IMR-90 (cell line): ENCODE measurements around the gene GRAMD1C. TPM values are rescaled to one million over a fixed set of nuclear protein-coding genes. Genes with fewer than 3 reads are reported as not detected.

Experiments
- ATAC-seq: fragments of 200-7000 bp; cut with Tn5 transposase; 2 replicates; pipeline ENCODE4 v1.9.1; 2020; ENCODE audit warnings: low read depth, mild to moderate bottlenecking, moderate library complexity
- BruUV-seq: library from RNA; stranded (reverse); fragments of 400-500 nt; replicated peaks from 2 replicates; lab custom pipeline; 2021; lab: Mats Ljungman, UMichigan
- CTCF ChIA-PET: fragments of 300-600 bp; formaldehyde crosslinking; extraction: SDS; loops from one replicate; lab custom pipeline; 2021; ENCODE audit warnings: antibody characterized with exemption; lab: Yijun Ruan, JAX
- POLR2A ChIA-PET: fragments of 300-600 bp; sonication (Branson Sonifier 250); formaldehyde crosslinking; loops from one replicate; lab custom pipeline; 2022; ENCODE audit warnings: antibody characterized with exemption; ENCODE audit not compliant: unreplicated experiment; lab: Charles Lee
- DNase-seq: peaks from one replicate; pipeline ENCODE4 v3.0.0; 2013
- H2AFZ ChIP-seq: replicated peaks from 2 replicates; pipeline ENCODE3; 2013; ENCODE audit warnings: low read length, mild to moderate bottlenecking; ENCODE audit not compliant: poor library complexity
- H2AK5ac ChIP-seq: 2 replicates; pipeline ENCODE4 v1.6.1; 2013; ENCODE audit warnings: low read depth, low read length, inconsistent platforms
- H2AK9ac ChIP-seq: replicated peaks from 2 replicates; pipeline ENCODE3; 2013; ENCODE audit warnings: mild to moderate bottlenecking, low read depth, low read length, moderate library complexity; ENCODE audit not compliant: poor library complexity
- H2BK120ac ChIP-seq: 2 replicates; pipeline ENCODE4 v1.6.1; 2013; ENCODE audit warnings: low read depth, low read length, inconsistent platforms
- H2BK15ac ChIP-seq: 3 replicates; pipeline ENCODE4 v1.6.1; 2013; ENCODE audit warnings: low read depth, low read length, inconsistent platforms
- H2BK20ac ChIP-seq: 2 replicates; pipeline ENCODE4 v1.6.1; 2013; ENCODE audit warnings: low read depth, mild to moderate bottlenecking, inconsistent platforms, low read length, moderate library complexity
- H2BK5ac ChIP-seq: 2 replicates; pipeline ENCODE4 v1.6.1; 2013; ENCODE audit warnings: mild to moderate bottlenecking, low read depth, low read length, inconsistent platforms; ENCODE audit not compliant: poor library complexity, severe bottlenecking
- H3K14ac ChIP-seq: replicated peaks from 2 replicates; pipeline ENCODE4 v1.6.1; 2013; ENCODE audit warnings: low read depth, low read length, inconsistent platforms
- H3K18ac ChIP-seq: 2 replicates; pipeline ENCODE4 v1.6.1; 2013; ENCODE audit warnings: low read depth, low read length, control low read depth
- H3K23ac ChIP-seq: 2 replicates; pipeline ENCODE4 v1.6.1; 2013; ENCODE audit warnings: low read depth, low read length, inconsistent platforms
- H3K27ac ChIP-seq: 2 replicates; pipeline ENCODE4 v1.5.1; 2013; ENCODE audit warnings: mild to moderate bottlenecking, control low read depth, low read length; ENCODE audit not compliant: insufficient read depth
- H3K27me3 ChIP-seq: 2 replicates; pipeline ENCODE4 v1.6.1; 2013; ENCODE audit warnings: low read length; ENCODE audit not compliant: control insufficient read depth, insufficient read depth
- H3K36me3 ChIP-seq: 2 replicates; pipeline ENCODE4 v1.6.1; 2013; ENCODE audit warnings: low read length, mixed read lengths; ENCODE audit not compliant: control insufficient read depth, insufficient read depth
- H3K4ac ChIP-seq: 2 replicates; pipeline ENCODE4 v1.6.1; 2013; ENCODE audit warnings: low read depth, low read length, inconsistent platforms
- H3K4me1 ChIP-seq: 2 replicates; pipeline ENCODE4 v1.6.1; 2013; ENCODE audit warnings: low read length, mixed read lengths; ENCODE audit not compliant: control insufficient read depth, insufficient read depth
- H3K4me2 ChIP-seq: 2 replicates; pipeline ENCODE4 v1.6.1; 2013; ENCODE audit warnings: low read depth, mild to moderate bottlenecking, control low read depth, low read length, moderate library complexity
- H3K4me3 ChIP-seq: 2 replicates; pipeline ENCODE4 v1.5.1; 2013; ENCODE audit warnings: low read depth, mild to moderate bottlenecking, control low read depth, low read length, moderate library complexity; ENCODE audit not compliant: insufficient read depth
- H3K56ac ChIP-seq: 2 replicates; pipeline ENCODE4 v1.6.1; 2013; ENCODE audit warnings: low read length, inconsistent platforms; ENCODE audit not compliant: insufficient read depth; ENCODE audit errors: extremely low read depth
- H3K79me1 ChIP-seq, 2 experiments: 2 replicates each; pipeline ENCODE4 v1.6.1; 2013; ENCODE audit warnings: low read length in 2 of 2, inconsistent platforms in 1 of 2, low read depth in 1 of 2
- H3K9ac ChIP-seq: 2 replicates; pipeline ENCODE4 v1.6.1; 2013; ENCODE audit warnings: low read depth, low read length, control low read depth
- H3K9me1 ChIP-seq: 2 replicates; pipeline ENCODE4 v1.6.1; 2013; ENCODE audit warnings: low read length, inconsistent platforms; ENCODE audit not compliant: insufficient read depth
- H3K9me3 ChIP-seq: 2 replicates; pipeline ENCODE4 v1.6.1; 2013; ENCODE audit warnings: low read length; ENCODE audit not compliant: control insufficient read depth, insufficient read depth
- H4K20me1 ChIP-seq: 2 replicates; pipeline ENCODE4 v1.6.1; 2013; ENCODE audit warnings: low read length, inconsistent platforms; ENCODE audit not compliant: insufficient read depth
- H4K5ac ChIP-seq: 2 replicates; pipeline ENCODE4 v1.6.1; 2013; ENCODE audit warnings: mild to moderate bottlenecking, low read depth, low read length, control low read depth
- H4K8ac ChIP-seq, 2 experiments: 2 replicates each; pipeline ENCODE4 v1.6.1; 2013; ENCODE audit warnings: low read depth in 2 of 2, low read length in 2 of 2, control low read depth in 1 of 2, inconsistent platforms in 1 of 2
- H4K91ac ChIP-seq: 2 replicates; pipeline ENCODE4 v1.6.1; 2013; ENCODE audit warnings: low read depth, low read length, inconsistent platforms; ENCODE audit not compliant: insufficient read depth
- BHLHE40 ChIP-seq: fragments of 150-350 bp; IDR thresholded peaks from 2 replicates; pipeline ENCODE4 v1.6.1; 2016; ENCODE audit warnings: mild to moderate bottlenecking, low read depth, low read length
- CEBPB ChIP-seq: IDR thresholded peaks from 2 replicates; pipeline ENCODE4 v1.6.1; 2012; ENCODE audit warnings: low read depth, low read length, improper control_type of control experiment
- ELK1 ChIP-seq: fragments of 150-350 bp; IDR thresholded peaks from 2 replicates; pipeline ENCODE4 v1.6.1; 2016; ENCODE audit warnings: low read depth, mild to moderate bottlenecking, low read length, moderate library complexity, borderline replicate concordance
- MAFK ChIP-seq: IDR thresholded peaks from 2 replicates; pipeline ENCODE4 v1.6.1; 2012; ENCODE audit warnings: low read depth, low read length, improper control_type of control experiment
- MAZ ChIP-seq: IDR thresholded peaks from 2 replicates; pipeline ENCODE4 v1.6.1; 2012; ENCODE audit warnings: low read depth, mild to moderate bottlenecking, low read length, improper control_type of control experiment, moderate library complexity, borderline replicate concordance
- NFE2L2 ChIP-seq: fragments of 150-350 bp; IDR thresholded peaks from 2 replicates; pipeline ENCODE4 v1.6.1; 2016; ENCODE audit warnings: low read depth, mild to moderate bottlenecking, low read length
- POLR2A ChIP-seq: IDR thresholded peaks from 2 replicates; pipeline ENCODE4 v1.6.1; 2012; ENCODE audit warnings: mild to moderate bottlenecking, low read depth, low read length
- RAD21 ChIP-seq: IDR thresholded peaks from 2 replicates; pipeline ENCODE4 v1.6.1; 2012; ENCODE audit warnings: low read length, improper control_type of control experiment
- USF2 ChIP-seq: fragments of 150-350 bp; IDR thresholded peaks from 2 replicates; pipeline ENCODE4 v1.6.1; 2017; ENCODE audit warnings: mild to moderate bottlenecking, antibody characterized with exemption, low read length, low read depth
- WGBS, 2 experiments: methylation state at CpG; one replicate each; pipeline versions ENCODE4 v1.1.5 to v1.1.7; 2013; ENCODE audit warnings: missing lambda C conversion rate in 2 of 2; ENCODE audit not compliant: insufficient read length in 1 of 2; ENCODE audit errors: extremely low coverage in 2 of 2; 5-methylcytosine and 5-hydroxymethylcytosine counted together
- dilution Hi-C: fragments of 300-500 bp; cut with HindIII; formaldehyde crosslinking; loops from one replicate; pipeline ENCODE4 v1.14.3; 2018; ENCODE audit warnings: low sequenced_read_pairs; ENCODE audit not compliant: unreplicated experiment
- in situ Hi-C: fragments of 300-500 bp; cut with MboI; formaldehyde crosslinking; loops from 3 replicates; pipeline ENCODE4 v1.14.3; 2019; ENCODE audit warnings: low sequenced_read_pairs, inconsistent platforms, mixed read lengths
- intact Hi-C: fragments of 100-400 bp; cut with micrococcal nuclease; formaldehyde crosslinking; loops from 2 replicates; pipeline ENCODE4 v1.10.0; 2022
- polyA plus RNA-seq, 3 experiments: library from polyadenylated mRNA; depleted of rRNA; stranded (reverse); fragments of >200 nt; gene quantifications; 2 replicates each; pipeline ENCODE4 v1.2.3, GENCODE V29; 2012; ENCODE audit warnings: low replicate concordance in 1 of 3
- total RNA-seq: library from RNA; depleted of rRNA; stranded (reverse); fragments of >200 nt; gene quantifications from 2 replicates; pipeline ENCODE4 v1.2.3, GENCODE V29; 2012

The GRAMD1C gene
- total and polyA plus RNA-seq, 2 of the 4 experiments (the other 2 are of a cell fraction): 2.5 to 5.0 TPM

- no peak for ATAC-seq
- no peaks in the 10 kb centered on the region for H4K20me1 ChIP-seq
- no peaks in the 10 kb centered on the region for H3K36me3 ChIP-seq
- no peak overlapping the region for H3K27ac ChIP-seq
- H3K79me1 ChIP-seq: no peaks in the 10 kb centered on the region
- H4K5ac ChIP-seq: no peak overlapping the region
- in situ Hi-C loops: no loop called here
- H3K9me1 ChIP-seq: no peaks in the 10 kb centered on the region
- H2BK15ac ChIP-seq: no peak overlapping the region
- no peak for DNase-seq
- intact Hi-C loops: no loop called here
- no peak overlapping the region for H3K14ac ChIP-seq
- H2AFZ ChIP-seq: no peak overlapping the region
- dilution Hi-C loops: no loop called here
- no peak overlapping the region for H2BK5ac ChIP-seq
- H3K4me1 ChIP-seq: no peaks in the 10 kb centered on the region
- H3K4ac ChIP-seq: no peak overlapping the region
- H4K8ac ChIP-seq: no peak overlapping the region
- no peak overlapping the region for H3K4me3 ChIP-seq
- no peak overlapping the region for H2AK9ac ChIP-seq
- CTCF ChIA-PET: no interaction called here
- H2AK5ac ChIP-seq: no peak overlapping the region
- POLR2A ChIA-PET: no interaction called here
- no peak overlapping the region for H3K9ac ChIP-seq
- H3K23ac ChIP-seq: no peak overlapping the region
- no peak overlapping the region for H2BK120ac ChIP-seq
- H2BK20ac ChIP-seq: no peak overlapping the region
- H3K18ac ChIP-seq: no peak overlapping the region
- H3K4me2 ChIP-seq: no peak overlapping the region
- H3K56ac ChIP-seq: no peak overlapping the region
- no peak overlapping the region for H4K91ac ChIP-seq
- TF ChIP-seq MAFK: no peak
- no peak for TF ChIP-seq MAZ
- no peak for TF ChIP-seq USF2
- TF ChIP-seq CEBPB: no peak
- TF ChIP-seq ELK1: no peak
- no peak for TF ChIP-seq NFE2L2
- no peak for TF ChIP-seq POLR2A
- no peak for TF ChIP-seq RAD21
- TF ChIP-seq BHLHE40: no peak
- no TSS peak for BruUV-seq
- no peaks in the 10 kb centered on the region for H3K9me3 ChIP-seq
- no peaks in the 10 kb centered on the region for H3K27me3 ChIP-seq
- WGBS, 2 experiments: 100% methylated on average over 2 of the region's 3 CpGs; no CpG with 5 or more reads in 1 of the 2 experiments
Measured at GRCh38 chr3:113878403-113878802, 39.8 kb downstream of the GRAMD1C start.
